ENCODE results near the gene KCNAB2.

Gene KCNAB2

DNA sequence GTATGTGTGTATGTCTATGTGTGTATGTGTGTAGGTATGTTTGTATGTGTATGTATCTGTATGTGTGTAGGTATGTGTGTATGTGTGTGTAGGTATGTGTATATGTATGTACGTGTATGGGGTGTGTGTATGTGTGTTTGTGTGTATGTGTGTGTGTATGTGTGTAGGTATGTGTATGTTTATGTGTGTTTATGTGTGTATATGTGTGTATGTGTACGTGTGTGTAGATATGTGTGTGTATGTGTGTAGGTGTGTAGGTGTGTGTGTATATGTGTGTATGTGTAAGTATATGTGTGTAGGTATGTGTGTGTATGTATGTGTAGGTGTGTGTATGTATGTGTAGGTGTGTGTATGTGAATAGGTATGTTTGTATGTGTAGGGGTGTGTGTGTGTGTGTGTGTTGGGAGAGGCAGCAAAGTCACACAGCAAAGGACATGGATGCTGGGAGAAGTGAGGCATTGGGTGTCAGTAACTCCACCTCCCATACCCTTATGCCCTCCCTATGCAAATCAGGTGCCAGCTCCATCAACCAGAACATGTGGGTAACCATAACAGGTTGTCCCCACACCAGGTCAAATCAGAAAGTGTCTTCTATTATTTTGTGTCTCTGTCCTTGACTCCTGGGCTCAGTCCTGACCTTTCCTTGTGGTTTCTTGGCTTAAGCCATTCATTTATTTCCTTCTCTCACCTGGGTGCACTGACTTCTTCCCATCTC, 15.0 kb upstream of the KCNAB2 start:
- no peak for DNase-seq (ENCODE audit: low read depth)

DNA sequence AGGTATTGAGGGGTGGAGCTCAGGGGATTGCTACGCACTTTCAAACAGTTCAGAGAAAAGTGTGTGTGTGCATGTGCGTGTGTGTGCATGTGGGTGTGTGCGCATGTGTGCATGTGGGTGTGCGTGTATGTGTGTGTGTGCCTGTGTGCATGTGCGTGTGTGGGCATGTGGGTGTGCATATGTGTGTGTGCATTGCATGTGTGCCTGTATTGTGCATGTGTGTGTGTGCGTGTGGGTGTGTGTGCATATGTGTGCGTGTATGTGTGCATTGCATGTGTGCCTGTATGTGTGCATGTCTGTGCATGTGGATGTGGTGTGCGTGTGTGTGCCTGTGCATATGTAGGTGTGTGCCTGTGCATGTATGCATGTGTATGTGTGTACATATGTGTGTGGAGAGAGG, 12.6 kb upstream of the KCNAB2 start:
- DNase-seq (ENCODE audit: low read depth) = no peak

DNA sequence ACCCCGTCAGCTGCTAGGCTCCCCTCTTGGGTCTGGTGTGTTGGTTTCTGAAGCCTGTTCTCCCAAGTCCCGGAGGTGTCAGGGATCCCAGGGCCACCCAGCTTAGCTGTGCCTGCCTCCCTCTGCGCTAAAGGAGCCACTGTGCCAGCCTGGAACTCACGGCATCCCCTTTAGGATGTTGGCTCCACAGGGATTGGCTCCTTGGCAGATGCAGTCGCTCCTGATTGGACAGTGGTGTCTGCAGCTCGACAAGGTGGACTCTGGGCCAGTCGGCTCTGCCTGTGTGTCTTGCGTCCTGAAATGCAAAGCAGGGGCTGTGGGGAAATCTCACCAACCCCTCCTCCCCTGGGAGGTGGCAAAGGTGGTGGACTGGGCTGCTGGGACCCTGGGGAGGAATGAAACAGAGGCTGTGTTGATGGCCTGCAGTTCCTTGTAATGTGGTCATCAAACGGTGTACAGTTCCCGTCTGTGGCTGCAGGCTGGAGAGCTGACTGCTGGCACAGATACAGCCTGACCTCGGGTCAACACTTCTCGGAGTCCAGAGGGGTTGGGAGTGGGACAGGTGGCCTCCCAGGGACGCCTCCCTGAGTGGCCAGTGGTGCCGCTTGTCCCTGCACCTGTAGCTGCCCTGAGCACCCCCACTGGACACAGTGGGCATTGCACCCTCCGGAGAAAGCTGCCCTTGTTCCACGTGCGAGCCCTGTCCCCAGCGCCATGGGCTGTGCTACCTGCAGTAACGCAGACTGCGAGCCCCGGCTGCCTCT, 11.5 kb upstream of the KCNAB2 start:
- no peak for DNase-seq (ENCODE audit: low read depth)

DNA sequence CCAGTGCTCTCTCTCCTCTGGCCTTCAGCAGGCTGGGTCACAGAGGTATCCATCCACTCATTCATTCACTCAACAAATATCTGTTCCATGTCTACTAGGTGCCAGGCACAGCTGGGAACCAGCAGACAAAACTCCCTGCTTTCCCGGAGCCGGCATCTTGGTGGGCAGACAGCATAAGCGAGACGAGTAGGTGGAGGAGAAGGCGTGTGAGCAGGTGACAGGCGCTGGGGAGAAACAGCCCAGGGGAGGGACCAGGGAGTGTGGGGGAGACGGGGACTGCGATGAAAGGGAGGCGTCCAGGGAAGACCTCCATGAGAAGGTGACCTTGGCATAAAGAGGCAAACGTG, 11.0 kb upstream of the KCNAB2 start:
- no peak for DNase-seq (ENCODE audit: low read depth)

DNA sequence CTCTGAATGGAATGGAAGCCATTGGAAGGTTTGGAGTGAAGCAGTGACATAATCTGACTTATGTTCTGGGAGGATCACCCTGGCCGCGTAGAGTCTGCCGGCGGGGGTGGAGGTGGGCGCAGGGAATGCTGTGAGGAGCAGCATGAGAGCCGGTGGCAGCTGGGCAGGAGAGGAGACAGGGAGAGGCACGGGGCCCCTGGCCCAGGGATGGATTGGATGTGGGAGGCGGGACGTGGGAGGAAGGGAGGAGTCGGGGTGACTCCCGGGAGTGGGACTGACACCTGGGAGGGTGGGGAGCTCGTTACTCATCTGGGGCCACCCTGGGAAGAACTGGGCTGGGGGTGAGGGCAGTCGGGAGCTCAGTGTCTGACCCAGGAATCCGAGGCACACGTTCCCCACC, 10.4 kb upstream of the KCNAB2 start:
- no peak for DNase-seq (ENCODE audit: low read depth)

DNA sequence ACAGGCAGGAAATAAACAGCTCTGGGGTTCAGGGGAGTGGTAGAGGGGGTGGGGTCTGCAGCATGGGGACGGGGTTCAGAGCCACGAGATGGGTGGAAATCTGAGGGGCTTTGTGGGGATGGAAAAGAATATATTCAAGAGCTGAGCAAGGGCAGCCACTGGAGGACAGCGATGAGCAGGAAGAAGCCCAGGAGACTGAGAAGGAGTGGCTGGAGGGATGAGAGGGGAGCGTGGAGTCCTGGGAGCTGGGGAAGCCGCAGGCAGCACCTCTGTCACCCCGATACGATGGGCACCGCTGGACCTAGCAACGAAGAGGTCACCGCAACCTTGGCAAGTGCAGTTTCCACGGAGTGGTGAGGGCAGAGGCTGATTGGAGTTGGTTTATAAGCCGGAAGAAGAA, 10.0 kb upstream of the KCNAB2 start:
- no peak for DNase-seq (ENCODE audit: low read depth)

DNA sequence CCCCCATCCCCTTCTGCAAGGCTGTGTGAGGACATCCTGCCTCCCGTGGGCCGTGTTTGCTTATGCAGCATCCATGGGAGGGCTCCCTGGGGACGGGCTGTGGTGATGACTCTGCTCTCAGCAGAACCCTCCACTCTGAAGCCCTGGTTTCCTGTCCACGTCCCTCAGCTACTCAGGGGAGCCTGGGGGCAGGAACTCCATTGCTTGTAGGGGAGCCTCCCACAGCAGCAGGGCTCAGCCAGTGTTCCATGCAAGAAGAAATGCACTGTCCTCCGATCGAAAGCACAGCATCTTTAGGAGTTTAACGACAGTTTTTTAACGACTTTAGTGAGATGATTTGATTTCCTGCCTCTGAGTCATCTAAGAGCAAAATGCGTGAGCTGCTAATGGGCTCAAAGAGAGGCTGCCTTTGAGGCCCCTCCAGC, 8.3 kb upstream of the KCNAB2 start:
- DNase-seq (ENCODE audit: low read depth) = no peak

DNA sequence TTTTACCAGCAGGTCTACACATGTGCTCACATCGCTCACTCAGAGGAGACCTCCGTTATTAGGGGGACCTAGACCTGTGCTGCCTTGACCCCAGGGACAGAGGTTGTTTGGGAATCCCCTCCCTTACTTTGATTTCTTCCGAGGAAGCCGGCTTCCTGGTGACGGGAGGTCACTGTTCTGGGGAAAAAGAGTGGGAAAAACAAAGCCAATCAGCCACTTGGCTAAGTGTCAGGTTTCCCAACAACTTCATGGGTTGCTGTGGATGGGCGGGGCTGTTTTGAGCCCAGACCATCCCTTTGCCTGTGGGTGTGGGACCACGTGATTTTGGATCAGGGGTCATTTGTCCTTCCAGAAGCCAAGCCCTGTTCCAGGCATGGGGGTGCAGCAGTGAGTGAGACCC, 7.1 kb upstream of the KCNAB2 start:
- no peak for DNase-seq (ENCODE audit: low read depth)

DNA sequence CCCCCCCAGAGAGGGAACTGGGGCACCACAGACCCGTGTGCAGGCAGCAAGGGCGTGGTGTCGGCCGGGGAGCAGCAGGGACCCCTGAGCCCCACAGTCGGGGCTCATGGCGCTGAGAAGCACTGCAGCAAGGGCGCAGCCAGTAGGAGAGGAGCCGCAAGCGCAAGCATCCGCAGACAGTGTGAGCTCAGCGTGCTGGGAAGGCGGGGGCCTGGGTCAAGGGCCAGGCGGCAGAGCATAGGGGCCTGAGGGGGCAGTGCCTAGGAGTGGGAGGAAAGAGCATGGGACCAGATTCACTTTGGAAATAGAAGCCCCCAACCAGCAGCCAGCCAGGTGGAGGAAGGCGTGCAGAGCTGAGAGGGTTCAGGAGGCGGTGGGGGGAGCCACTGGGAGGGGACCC, 6.7 kb upstream of the KCNAB2 start:
- no peak for DNase-seq (ENCODE audit: low read depth)

DNA sequence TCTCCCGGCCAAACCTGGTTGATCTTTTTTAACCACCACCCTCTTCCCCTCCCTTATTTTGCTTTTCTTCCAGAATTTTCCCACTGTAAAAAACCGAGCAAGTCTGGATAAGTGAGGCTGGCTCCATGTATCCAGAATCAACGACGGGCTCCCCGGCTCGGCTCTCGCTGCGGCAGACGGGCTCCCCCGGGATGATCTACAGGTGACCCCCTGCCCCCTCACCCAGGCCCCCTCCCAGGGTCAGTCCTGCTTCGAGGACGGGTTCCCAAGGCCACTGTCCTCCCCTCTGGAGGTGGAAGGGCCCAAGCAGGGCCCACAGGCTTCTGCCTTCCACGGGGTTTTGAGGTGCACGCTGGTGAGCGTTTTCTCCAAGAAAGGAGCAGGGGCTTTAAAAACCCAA, 5.2 kb upstream of the KCNAB2 start:
- DNase-seq (ENCODE audit: low read depth) = no peak

DNA sequence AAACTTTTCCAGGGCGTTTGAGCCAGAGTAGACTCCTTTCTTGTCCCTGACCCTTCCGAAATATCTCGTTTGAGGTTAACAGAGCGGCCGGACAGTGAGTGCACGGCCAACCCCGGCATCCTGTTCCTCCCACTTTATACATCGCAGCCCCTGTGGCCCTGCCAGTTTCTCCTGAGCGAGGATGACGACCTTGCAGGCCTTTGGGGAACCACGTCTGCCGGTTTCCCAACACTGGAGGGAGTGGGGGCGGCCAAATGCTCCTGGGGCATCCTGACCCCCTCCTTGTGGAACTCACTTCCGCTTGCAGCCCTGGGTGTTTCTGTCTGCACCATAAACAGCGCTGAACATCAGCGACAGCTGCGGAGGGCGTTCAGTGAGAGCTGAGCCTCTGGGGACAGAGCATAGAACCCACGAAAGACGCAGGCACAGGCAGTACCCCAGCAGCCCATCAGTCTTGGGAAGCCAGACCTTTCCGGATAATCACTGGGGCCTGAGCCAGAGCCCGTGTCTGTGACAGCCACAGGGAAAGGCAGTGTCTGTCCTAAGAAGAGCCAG, 4.8 kb upstream of the KCNAB2 start:
- no peak for DNase-seq (ENCODE audit: low read depth)

DNA sequence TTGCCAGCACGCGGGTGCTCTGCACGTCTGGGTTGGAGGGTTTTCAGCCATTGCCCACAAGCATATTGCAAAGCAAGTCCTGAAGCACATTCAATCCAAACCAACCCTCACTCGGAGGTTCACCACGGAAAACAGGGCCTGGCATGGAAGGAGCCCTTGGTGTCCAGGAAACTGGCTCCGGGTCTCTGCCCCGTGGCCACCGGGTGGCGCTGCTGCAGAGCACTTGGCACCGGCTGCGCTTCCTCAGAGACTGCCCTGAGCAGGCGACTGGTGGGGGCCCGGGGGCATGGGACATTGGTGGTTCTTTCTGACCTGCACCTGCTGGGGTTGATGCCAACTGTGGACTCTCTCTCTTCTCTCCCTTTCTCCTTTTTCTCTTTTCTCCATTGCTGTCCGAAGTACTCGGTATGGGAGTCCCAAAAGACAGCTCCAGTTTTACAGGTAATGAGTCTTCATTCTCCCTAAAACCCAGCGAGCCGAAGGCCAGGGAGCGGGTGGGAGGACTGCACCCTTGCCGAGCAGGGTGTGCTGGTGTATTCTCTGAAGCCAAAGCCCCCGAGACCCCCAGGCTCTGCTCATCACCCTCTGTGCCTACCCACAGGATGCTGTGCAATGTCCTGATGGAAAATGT, 4.1 kb upstream of the KCNAB2 start:
- no peak for DNase-seq (ENCODE audit: low read depth)

DNA sequence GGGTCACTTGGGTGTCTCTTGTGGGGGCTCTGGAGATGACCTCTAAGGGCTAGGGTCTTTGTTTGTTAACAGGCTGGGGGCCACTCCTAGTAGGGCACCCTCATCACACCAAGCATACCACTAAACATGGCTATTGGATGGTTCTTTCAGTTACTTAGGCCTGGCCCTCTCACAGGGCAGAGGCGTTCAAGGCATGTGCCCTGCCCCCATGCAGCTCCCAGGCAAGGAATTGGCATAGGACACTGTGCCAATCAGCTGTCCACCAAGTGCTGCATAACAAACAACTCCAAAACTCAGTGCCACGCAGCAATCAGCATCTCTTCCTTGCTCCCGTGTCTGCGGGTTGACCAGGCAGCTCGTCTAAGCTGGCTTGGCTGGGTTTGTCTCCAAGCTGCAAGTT, 2.1 kb upstream of the KCNAB2 start:
- DNase-seq (ENCODE audit: low read depth) = no peak

DNA sequence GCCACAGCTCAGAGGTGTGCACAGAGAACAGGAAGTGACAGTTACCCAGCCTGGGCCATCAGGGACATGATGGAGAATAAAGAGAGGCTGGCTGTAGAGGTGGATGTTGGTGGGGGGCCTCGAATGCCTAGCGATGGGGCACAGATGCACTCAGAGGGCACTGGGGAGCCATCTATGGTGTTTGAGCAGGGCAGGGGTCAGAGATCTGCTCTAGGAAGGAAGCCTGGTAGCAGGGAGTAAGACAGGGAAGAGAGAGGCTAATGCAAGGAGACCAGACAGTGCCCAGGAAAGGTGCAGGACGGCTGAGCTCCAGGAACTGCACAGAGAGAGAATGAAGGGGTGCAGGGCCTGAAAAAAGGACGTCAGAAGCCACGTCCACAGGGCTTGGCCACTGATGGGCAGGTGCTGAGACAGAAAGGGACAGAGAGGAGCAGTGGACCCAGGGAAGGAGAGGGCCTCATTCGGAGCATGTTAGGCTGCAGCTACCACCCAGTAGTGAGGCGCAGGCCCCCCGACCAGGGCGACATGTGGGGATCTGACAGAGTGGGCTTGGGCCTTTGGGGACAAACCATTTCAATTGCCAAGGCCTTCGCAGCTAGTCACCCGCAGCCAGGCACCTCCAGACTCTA, 1.1 kb upstream of the KCNAB2 start:
- DNase-seq (ENCODE audit: low read depth) = no peak

DNA sequence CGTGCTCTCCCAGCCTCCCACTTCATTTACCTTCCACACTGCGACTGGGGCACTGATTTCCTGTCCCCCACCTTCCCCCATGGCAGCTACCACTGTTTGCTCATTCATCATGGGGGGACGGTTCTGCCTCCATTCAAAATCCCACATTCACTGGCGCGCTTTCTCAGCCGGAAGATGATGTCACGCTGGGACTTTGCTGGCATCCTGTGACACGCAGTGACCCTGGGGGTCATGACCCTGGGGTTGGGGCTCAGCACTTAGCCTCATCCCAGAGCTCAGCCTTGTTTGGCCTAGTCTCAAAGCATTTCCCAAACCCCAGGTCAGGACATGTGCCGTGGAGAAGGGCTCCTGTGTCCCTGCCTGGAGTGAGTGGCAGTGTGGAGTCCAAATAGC, 582 bp upstream of the KCNAB2 start:
- DNase-seq (ENCODE audit: low read depth) = no peak

DNA sequence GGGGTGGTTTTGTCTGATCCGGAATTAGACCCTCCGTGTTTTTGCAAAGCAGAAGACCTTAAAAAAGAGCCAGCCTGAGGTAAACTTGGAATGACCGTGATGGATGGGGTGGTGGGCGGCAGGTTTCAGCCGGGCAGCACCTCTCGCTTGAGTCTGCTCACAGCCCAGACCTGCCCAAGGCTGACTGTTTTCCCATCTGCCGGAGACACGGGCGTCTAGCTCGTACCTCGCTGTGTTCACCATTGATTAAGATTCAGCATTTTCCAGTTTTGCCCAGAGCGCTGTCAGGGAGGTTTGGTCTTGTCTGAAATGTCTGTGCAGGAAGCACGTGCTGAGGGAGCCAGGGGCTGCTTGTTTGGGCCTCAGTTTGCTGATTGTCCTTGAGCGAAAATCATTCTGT, 591 bp downstream of the KCNAB2 start:
- no peak for DNase-seq (ENCODE audit: low read depth)

DNA sequence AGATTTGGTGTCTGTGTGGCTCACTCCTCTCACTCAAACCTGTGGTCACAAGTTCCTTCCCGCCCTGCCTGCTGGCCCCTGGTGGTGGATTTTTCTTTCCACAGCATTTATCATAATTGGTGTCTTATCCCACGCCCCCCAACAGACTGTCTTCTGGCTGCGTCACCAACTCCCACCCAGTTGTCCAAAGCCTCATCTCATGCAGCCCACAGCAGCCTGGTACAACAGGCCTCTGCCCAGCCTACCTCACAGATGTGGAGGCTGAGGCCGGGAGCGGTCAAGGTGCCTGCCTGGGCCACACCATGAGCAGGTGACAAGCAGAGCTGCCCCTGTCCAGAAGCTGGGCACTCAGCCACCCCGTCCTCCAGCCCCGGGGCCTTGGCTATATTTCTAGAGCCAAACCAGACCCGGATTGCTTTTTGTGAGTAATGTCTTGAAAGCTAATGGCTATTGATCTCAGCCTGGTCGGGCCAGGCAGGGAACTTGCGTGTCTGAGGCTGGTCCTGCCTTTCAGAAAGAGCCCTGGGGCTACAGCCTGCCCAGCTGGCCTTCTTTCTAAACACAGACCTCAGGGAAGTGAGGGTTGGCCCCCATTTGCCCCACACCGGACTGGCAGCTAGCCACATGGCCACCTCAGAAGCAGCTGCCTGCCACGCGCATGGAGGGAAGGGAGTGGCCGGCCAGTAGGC, 2.6 kb downstream of the KCNAB2 start:
- DNase-seq (ENCODE audit: low read depth) = no peak

DNA sequence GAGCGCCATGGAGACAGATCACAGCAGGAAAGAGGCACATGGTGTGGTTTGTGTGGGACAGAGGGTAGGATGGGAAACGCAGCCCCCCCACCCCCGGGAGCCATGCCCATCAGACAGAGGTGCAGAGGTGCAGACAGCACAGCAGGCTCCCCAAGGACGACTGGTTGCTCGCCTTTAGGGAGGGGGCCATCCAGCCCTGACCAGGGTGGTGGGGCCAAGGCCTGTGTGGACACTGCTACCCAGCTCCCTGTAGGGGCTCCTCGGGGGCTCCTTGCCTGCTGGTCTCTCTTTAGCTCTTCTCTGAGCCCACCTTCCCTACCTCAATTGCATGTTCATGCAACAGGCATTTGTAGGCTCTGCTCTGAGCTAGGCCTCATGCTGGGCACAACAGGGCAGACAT, 3.7 kb downstream of the KCNAB2 start:
- no peak for DNase-seq (ENCODE audit: low read depth)

DNA sequence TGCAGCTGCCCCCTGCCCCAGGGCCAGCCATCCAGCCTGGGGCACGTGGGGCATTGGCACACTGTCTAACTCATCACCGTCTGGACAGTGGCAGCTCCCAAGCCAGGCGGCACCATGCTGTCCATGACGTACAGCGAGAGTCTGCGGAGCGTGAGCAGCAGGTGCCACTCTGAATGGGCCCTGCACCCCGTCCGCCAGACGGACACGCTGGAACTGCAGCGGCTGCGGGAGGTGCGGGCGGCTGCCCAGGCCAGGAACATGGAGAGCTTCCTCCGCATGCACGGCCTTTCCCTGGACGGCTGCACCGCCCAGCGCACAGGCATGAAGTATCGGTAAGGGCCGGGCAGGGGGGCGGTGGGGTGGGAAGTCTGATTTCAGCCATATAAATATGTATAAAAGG, 5.7 kb downstream of the KCNAB2 start:
- no peak for DNase-seq (ENCODE audit: low read depth)

DNA sequence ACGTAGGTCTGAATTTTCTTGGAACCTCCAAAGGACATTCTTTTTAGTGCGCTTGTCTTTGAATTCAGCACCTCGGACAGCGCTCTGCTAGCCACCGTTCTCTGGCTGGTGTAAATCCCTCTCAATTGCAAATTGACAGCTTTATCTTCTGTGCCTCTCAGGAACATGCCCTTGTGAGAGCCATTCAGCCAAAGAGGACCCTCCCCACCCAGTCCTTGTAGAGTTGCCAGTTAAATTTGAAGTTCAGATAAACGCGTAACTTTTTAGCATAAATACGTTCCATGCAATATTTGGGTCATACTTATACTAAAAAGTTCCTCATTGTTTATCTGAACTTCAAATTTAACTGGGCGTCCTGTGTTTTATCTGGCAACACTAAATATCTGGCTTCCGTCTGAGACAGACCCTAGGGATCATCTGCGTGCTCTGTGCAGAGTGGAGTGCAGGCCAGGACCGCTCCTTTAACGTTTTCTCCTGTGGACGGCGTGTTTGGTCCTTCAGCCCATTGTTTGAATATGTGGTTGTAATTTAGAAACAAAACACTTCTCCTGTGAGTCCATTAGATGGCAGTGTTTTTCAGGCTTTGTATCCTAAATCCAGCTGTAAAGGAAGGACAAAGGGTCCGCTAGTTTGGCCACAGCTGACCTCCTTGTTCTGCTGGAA, 7.0 kb downstream of the KCNAB2 start:
- no peak for DNase-seq (ENCODE audit: low read depth)

DNA sequence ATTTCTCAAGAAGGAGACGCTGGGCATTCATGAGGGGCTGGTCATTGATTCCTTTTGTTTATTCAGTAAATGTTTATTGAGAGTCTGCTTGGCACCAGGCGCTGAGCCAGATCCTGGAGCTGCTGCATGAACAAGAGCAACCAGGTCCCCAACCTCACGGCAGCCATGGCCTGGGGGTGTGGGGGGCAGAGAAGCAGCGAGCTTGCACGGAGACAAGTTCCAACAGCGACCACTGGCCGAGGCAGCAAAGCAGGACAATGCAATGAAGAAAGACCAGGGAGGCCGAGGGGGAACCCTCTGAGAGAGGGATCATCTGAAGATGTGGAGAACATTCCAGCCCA, 7.5 kb downstream of the KCNAB2 start:
- no peak for DNase-seq (ENCODE audit: low read depth)

DNA sequence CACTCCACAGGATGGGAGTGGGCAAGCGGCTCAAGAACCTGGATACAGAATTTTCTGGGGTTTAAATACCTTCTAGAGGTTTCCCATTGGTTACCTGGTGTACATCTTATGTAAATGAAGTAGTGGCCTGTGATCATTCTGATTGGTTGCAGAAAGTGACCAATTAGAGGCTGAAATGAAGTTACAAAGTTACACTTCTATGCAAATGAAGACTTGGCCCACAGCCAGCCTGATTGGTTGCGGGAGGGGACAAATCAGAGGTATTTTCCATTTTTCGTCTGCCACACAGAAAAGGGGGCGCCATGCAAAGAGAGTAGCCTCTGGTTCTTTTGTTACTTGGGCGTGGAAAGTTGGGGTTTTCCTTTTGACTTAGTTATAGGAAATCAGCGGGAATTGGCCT, 8.9 kb downstream of the KCNAB2 start:
- DNase-seq (ENCODE audit: low read depth) = no peak
